Esophagus muscularis mucosa (tissue), 4 donors: ENCODE results near the gene TLDC2. TPM values are rescaled to one million over a fixed set of nuclear protein-coding genes. Genes with fewer than 3 reads are reported as not detected.

Experiments used
- DNase-seq: peaks from one replicate; pipeline ENCODE4 v3.0.0-alpha.2; 2017; ENCODE audit errors: extremely low spot score
- H3K27ac ChIP-seq, 4 donors: fragments of 200-600 bp; sonication (generic); replicated peaks in 1 of 4; 1 replicate in 3 of 4; 2 replicates in 1 of 4; pipeline ENCODE4 v1.5.1; 2016 to 2019; ENCODE audit warnings: mild to moderate bottlenecking in 1 of 4
- H3K27me3 ChIP-seq, 4 donors: fragments of 200-600 bp; sonication (generic); one replicate each; pipeline versions ENCODE4 v1.5.1 to v1.6.0; 2016 to 2019
- H3K36me3 ChIP-seq, 4 donors: fragments of 200-600 bp; sonication (generic); one replicate each; pipeline ENCODE4 v1.5.1; 2016 to 2019
- H3K4me1 ChIP-seq, 4 donors: fragments of 200-600 bp; sonication (generic); one replicate each; pipeline ENCODE4 v1.5.1; 2016 to 2019
- H3K4me3 ChIP-seq, 4 donors: fragments of 200-600 bp; sonication (generic); 1 replicate in 2 of 4; 2 replicates in 2 of 4; pipeline ENCODE4 v1.5.1; 2016 to 2019; ENCODE audit warnings: mild to moderate bottlenecking in 4 of 4, moderate library complexity in 1 of 4
- H3K9me3 ChIP-seq, 4 donors: fragments of 200-600 bp; sonication (generic); 1 replicate in 3 of 4; 2 replicates in 1 of 4; pipeline ENCODE4 v1.5.1; 2016 to 2019
- EP300 ChIP-seq: sonication (generic); formaldehyde crosslinking; IDR thresholded peaks from one replicate; pipeline ENCODE4 v1.6.1; 2017; ENCODE audit warnings: antibody characterized with exemption
- POLR2A ChIP-seq: fragments of 450-650 bp; IDR thresholded peaks from one replicate; pipeline ENCODE4 v1.6.1; 2017; ENCODE audit warnings: antibody characterized with exemption, moderate library complexity, mild to moderate bottlenecking, low read depth
- POLR2AphosphoS5 ChIP-seq, 2 donors: sonication (generic); formaldehyde crosslinking; IDR thresholded peaks; one replicate each; pipeline ENCODE4 v1.6.1; 2017; ENCODE audit warnings: antibody characterized with exemption in 2 of 2
- WGBS: methylation state at CpG from one replicate; pipeline ENCODE4 v1.1.5; 2018; 5-methylcytosine and 5-hydroxymethylcytosine counted together
- intact Hi-C: fragments of 100-400 bp; cut with DNase I; formaldehyde crosslinking; loops from one replicate; pipeline ENCODE4 v1.15.1; 2023
- total RNA-seq, 4 donors: library from RNA; depleted of rRNA; stranded (reverse); fragments of >200 nt; gene quantifications; one replicate each; pipeline versions ENCODE4 v1.1.0 to v1.2.1, GENCODE V29; 2016
- TF ChIP-seq, protein P1 (sequence below), 3 experiments: fragments of 200-600 bp in 2 of 3; fragments of 450-650 bp in 1 of 3; sonication (generic) in 2 of 3; IDR thresholded peaks; one replicate each; pipeline ENCODE4 v1.5.1; 2017 to 2019; ENCODE audit warnings: antibody characterized with exemption in 3 of 3, mild to moderate bottlenecking in 2 of 3, moderate library complexity in 1 of 3

Gene TLDC2
- total RNA-seq = under 1 TPM in 3 of 4 donors, not detected in 1; 0.34 to 0.66 (median 0.42) TPM

DNA sequence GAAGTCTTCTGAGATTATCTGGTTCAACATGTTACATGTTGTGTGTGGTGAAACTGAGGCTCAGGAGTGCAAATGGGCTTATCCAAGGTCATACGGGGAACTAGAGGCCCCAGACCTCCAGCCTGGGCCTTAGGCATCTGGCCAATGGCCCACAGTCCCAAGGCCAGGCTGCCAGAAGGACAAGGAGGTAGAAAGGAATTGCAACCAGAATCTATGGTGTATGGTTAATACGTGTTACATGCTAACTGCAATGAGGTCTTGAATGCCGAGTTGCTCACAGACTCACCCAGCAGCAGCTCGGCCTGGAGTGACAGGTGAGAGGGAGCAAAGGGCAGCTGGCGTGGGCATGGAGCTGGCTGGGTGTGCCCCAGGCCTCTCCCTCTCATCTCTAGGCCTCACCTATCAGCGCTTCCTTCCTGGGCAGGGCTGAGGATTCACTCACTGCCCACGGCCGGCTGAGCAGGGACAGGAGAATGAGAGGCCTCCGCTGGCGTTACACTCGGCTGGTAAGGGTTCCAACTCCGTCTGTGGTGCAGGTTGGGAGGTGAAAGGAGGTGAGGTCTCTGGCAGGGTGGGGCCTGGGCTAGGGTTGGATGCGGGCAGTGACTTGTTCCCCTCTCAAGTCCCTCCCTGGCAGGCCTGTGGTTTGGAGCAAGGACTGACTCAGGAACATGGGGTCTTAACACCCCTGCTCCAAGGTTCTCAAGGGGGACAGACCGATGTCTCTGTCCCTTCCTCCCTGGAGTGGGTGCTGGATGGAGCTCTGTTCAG lies at the start of gene TLDC2:
TSS of gene TLDC2 (plus strand) at position 437 of the 771 bp plus-strand sequence. CDS start at position 474, 37 bp downstream.
- no peaks in the 10 kb centered on the region for H3K27me3 ChIP-seq
- no peaks in the 10 kb centered on the region for H3K36me3 ChIP-seq
- no peaks in the 10 kb centered on the region for H3K9me3 ChIP-seq
- 73% methylated on average over 13 of the region's 14 CpGs for WGBS
- H3K4me1 ChIP-seq = peaks cover 0 to 5% (median 0%) of the 10 kb centered on the region in 4 donors
- intact Hi-C loops = no loop called here
- H3K4me3 ChIP-seq = no peak within 1 kb of the TSS
- DNase-seq = no peak
- TF ChIP-seq EP300 (no peak), POLR2AphosphoS5 (IDR thresholded peaks at IDR 0.05) (no peak), POLR2A (no peak)
- TF ChIP-seq, protein P1, sequence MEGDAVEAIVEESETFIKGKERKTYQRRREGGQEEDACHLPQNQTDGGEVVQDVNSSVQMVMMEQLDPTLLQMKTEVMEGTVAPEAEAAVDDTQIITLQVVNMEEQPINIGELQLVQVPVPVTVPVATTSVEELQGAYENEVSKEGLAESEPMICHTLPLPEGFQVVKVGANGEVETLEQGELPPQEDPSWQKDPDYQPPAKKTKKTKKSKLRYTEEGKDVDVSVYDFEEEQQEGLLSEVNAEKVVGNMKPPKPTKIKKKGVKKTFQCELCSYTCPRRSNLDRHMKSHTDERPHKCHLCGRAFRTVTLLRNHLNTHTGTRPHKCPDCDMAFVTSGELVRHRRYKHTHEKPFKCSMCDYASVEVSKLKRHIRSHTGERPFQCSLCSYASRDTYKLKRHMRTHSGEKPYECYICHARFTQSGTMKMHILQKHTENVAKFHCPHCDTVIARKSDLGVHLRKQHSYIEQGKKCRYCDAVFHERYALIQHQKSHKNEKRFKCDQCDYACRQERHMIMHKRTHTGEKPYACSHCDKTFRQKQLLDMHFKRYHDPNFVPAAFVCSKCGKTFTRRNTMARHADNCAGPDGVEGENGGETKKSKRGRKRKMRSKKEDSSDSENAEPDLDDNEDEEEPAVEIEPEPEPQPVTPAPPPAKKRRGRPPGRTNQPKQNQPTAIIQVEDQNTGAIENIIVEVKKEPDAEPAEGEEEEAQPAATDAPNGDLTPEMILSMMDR (IDR thresholded peaks at IDR 0.05) = no peak
- no peak within 1 kb of the TSS for H3K27ac ChIP-seq

DNA sequence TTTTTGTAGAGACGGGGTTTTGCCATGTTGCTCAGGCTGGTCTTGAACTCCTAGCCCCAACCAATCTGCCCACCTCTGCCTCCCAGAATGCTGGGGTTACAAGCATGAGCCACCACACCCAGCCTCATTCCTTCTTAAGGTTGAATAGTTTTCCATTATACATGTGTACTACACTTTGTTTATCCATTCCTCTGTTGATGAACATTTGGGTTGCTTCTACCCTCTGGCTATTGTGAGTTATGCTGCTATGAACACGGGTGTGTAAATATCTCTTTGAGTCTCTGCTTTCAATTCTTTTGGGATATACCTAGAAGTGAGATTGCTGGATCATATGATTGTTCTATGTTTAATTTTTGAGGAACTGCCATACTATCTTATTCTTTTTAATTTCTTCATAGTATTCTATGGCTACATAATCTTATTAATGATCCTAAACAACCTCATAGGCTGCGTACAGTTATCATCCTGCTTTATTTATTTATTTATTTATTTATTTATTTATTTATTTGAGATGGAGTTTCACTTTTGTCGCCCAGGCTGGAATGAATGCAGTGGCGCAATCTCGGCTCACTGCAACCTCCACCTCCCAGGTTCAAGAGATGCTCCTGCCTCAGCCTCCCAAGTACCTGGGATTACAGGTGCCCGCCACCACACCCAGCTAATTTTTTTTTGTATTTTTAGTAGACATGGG lies 49.2 kb upstream of the TLDC2 start:
- 93% methylated on average over 7 of the region's 7 CpGs for WGBS
- H3K36me3 ChIP-seq = peaks cover 15 to 47% (median 34%) of the 10 kb centered on the region in 4 donors
- no peaks in the 10 kb centered on the region for H3K9me3 ChIP-seq
- no peak overlapping the region for H3K4me3 ChIP-seq
- no peaks in the 10 kb centered on the region for H3K27me3 ChIP-seq
- intact Hi-C loops = no loop called here
- peak overlapping the region in 2 of 4 donors; percentile 48 to 50 for H3K27ac ChIP-seq
- DNase-seq = no peak
- peaks cover 57 to 91% (median 86%) of the 10 kb centered on the region in 4 donors for H3K4me1 ChIP-seq
- TF ChIP-seq, protein P1 (IDR thresholded peaks at IDR 0.05) = no peak
- no peak for TF ChIP-seq EP300
- TF ChIP-seq POLR2AphosphoS5 (IDR thresholded peaks at IDR 0.05) = no peak
- TF ChIP-seq POLR2A = no peak

DNA sequence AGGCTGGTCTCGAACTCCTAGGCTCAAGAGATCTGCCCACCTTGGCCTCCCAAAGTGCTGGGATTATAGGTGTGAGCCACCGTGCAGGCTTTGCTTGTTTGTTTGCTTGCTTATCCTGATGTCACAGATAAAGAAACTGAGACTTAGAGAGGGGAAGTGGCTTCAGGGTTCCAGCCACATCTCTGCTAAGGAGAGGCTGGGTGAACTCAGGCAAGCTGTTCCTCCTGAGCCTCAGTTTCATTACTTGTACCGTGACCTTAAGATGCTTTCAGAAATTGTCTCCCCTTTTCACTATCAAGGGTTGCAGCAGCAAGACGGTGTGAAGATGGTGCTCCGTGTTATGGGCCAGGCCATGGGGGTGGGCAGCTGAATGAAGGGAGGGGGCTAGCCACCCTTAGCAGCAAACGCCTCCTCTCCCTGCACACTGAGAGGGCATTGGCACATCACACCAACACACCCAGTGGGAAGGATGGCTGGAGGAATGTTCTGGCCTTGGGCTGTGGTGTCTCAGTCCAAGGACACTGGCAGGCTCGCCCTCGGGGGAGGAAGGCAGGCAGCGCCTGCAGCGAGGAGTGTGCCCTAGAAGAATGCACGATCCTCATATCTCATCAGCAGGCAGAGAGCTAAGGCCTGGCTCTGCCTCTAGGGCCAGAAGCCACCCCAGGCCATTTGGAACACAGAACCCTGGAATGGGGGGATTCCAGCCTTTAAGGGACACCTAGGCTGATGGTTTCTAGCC lies 48.2 kb upstream of the TLDC2 start:
- Histone ChIP-seq H3K36me3 (peaks cover 15 to 47% (median 32%) of the 10 kb centered on the region in 4 donors), H3K4me1 (peaks cover 58 to 91% (median 86%) of the 10 kb centered on the region in 4 donors), H3K4me3 (no peak overlapping the region), H3K27ac (peak overlapping the region; percentile 20 to 62 (median 49)), H3K9me3 (no peaks in the 10 kb centered on the region), H3K27me3 (no peaks in the 10 kb centered on the region)
- no peak for DNase-seq
- WGBS = 69% methylated on average over 6 of the region's 11 CpGs
- no peak for TF ChIP-seq EP300
- no peak for TF ChIP-seq POLR2AphosphoS5 (IDR thresholded peaks at IDR 0.05)
- TF ChIP-seq, protein P1 (IDR thresholded peaks at IDR 0.05) = no peak
- TF ChIP-seq POLR2A = no peak
- intact Hi-C loops = no loop called here

DNA sequence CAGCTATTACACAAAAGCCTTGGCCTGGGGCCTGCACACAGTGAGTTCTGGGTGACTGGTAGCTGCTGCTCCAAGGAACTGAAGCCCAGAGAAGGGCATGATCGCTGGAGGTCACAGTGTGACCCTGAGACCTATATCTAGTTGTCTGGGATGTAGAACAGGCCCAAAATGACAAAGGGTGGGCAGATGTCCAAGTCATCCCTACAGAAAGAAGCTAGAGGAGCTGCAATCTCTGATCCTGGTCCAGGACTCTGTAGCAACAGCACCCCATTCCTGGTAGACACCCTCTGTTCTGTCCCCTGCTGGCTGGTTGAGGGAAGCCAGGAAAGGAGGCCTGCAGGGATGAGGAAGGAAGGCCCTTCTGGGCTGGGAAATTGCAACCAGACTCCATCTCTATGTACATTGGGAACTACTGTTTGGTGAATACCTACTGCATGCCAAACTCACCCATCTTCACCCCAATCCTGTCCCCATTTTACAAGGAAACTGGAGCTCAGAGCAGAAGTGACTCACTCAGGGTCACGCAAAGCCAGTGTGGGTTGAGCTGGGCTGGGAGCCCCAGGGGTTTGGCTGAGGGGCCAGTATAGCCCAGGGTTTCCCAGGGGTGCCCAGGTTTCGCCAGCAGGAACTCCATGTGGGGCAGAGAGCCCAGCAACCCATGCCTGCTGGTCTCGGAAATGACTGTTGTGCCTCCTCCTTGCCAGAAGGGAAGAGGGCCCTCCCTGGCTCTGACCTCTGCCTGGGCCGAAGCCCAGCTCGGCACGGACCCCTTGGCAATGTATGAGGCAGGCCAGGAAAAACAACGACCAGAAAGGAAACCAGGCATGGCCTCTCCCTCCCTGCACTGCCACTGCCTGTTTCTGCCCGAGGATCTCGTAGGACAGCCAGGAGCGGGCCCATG lies 44.9 kb upstream of the TLDC2 start:
- Histone ChIP-seq H3K9me3 (no peaks in the 10 kb centered on the region), H3K36me3 (peaks cover 15 to 24% (median 24%) of the 10 kb centered on the region in 4 donors), H3K27ac (peak overlapping the region; percentile 84 to 88 (median 86)), H3K27me3 (no peaks in the 10 kb centered on the region), H3K4me3 (no peak overlapping the region), H3K4me1 (peaks cover 75 to 97% (median 90%) of the 10 kb centered on the region in 4 donors)
- no peak for TF ChIP-seq POLR2A
- peak; percentile 56 to 68 for TF ChIP-seq POLR2AphosphoS5 (IDR thresholded peaks at IDR 0.05)
- TF ChIP-seq, protein P1 (IDR thresholded peaks at IDR 0.05) = peak; percentile 36 to 64 (median 45)
- TF ChIP-seq EP300 = no peak
- 24% methylated on average over 6 of the region's 11 CpGs for WGBS
- intact Hi-C loops = no loop called here
- DNase-seq = no peak
